ENCODE data around the gene NHSL2. TPM values are rescaled to one million over a fixed set of nuclear protein-coding genes. Genes with fewer than 3 reads are reported as not detected.

The NHSL2 gene
- total RNA-seq, 2 donors from 2014 or later, result 6.9 to 11.2 TPM

- Mint-ChIP-seq H3K4me1 (peaks cover 8% of the 10 kb centered on the region), H3K27ac (no peak overlapping the region), H3K27me3 (ENCODE audit: insufficient read depth) (no peaks in the 10 kb centered on the region), H3K9me3 (peaks cover 71% of the 10 kb centered on the region), H3K36me3 (ENCODE audit: low read depth) (peaks cover 2% of the 10 kb centered on the region), H3K4me3 (no peak overlapping the region)
- H3K9me3 ChIP-seq (ENCODE audit: control insufficient read depth, low read length), result no peaks in the 10 kb centered on the region
- H3K27ac ChIP-seq (ENCODE audit: low read depth, low read length), result no peak overlapping the region
- TF ChIP-seq, protein P1, sequence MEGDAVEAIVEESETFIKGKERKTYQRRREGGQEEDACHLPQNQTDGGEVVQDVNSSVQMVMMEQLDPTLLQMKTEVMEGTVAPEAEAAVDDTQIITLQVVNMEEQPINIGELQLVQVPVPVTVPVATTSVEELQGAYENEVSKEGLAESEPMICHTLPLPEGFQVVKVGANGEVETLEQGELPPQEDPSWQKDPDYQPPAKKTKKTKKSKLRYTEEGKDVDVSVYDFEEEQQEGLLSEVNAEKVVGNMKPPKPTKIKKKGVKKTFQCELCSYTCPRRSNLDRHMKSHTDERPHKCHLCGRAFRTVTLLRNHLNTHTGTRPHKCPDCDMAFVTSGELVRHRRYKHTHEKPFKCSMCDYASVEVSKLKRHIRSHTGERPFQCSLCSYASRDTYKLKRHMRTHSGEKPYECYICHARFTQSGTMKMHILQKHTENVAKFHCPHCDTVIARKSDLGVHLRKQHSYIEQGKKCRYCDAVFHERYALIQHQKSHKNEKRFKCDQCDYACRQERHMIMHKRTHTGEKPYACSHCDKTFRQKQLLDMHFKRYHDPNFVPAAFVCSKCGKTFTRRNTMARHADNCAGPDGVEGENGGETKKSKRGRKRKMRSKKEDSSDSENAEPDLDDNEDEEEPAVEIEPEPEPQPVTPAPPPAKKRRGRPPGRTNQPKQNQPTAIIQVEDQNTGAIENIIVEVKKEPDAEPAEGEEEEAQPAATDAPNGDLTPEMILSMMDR (conservative IDR thresholded peaks at IDR 0.05), result no peak
- 100% methylated on average over 1 of the region's 1 CpG; no CpG with 5 or more reads in 1 of the 2 experiments for WGBS, 2 experiments (ENCODE audit: insufficient coverage in 1 of 2, insufficient read length in 1 of 2)
- H3K4me1 ChIP-seq (ENCODE audit: control insufficient read depth, insufficient read depth, low read length), result no peaks in the 10 kb centered on the region
- no peaks in the 10 kb centered on the region for H3K27me3 ChIP-seq (ENCODE audit: control insufficient read depth, insufficient read depth, low read length, poor library complexity, severe bottlenecking)
- no peak for DNase-seq
- no peak overlapping the region for H3K4me3 ChIP-seq (ENCODE audit: low read length)
- no peak overlapping the region for H3K9ac ChIP-seq (ENCODE audit: extremely low read depth, low read length, poor library complexity, severe bottlenecking)
- no peaks in the 10 kb centered on the region for H3K36me3 ChIP-seq (ENCODE audit: control insufficient read depth, insufficient read depth, low read length)
These were observed 176.3 kb downstream of the NHSL2 start for GRCh38 chrX:72086995-72087394.

GRCh38 chrX:72088761-72089160, 178.1 kb downstream of the NHSL2 start:
- Histone ChIP-seq H3K27me3 (ENCODE audit: control insufficient read depth, insufficient read depth, low read length, poor library complexity, severe bottlenecking) (no peaks in the 10 kb centered on the region), H3K27ac (ENCODE audit: low read depth, low read length) (no peak overlapping the region), H3K9ac (ENCODE audit: extremely low read depth, low read length, poor library complexity, severe bottlenecking) (no peak overlapping the region), H3K4me3 (ENCODE audit: low read length) (no peak overlapping the region), H3K36me3 (ENCODE audit: control insufficient read depth, insufficient read depth, low read length) (no peaks in the 10 kb centered on the region), H3K4me1 (ENCODE audit: control insufficient read depth, insufficient read depth, low read length) (no peaks in the 10 kb centered on the region), H3K9me3 (ENCODE audit: control insufficient read depth, low read length) (no peaks in the 10 kb centered on the region)
- Mint-ChIP-seq H3K4me3 (no peak overlapping the region), H3K36me3 (ENCODE audit: low read depth) (peaks cover 2% of the 10 kb centered on the region), H3K27ac (no peak overlapping the region), H3K4me1 (no peaks in the 10 kb centered on the region), H3K27me3 (ENCODE audit: insufficient read depth) (no peaks in the 10 kb centered on the region), H3K9me3 (peaks cover 70% of the 10 kb centered on the region)
- WGBS, 2 experiments (ENCODE audit: insufficient coverage in 1 of 2, insufficient read length in 1 of 2), result 93 to 97% methylated on average over 4 to 6 of the region's 6 CpGs
- TF ChIP-seq, protein P1 (conservative IDR thresholded peaks at IDR 0.05), result no peak
- DNase-seq, result no peak

- peaks cover 2% of the 10 kb centered on the region for H3K36me3 Mint-ChIP-seq (ENCODE audit: low read depth)
- TF ChIP-seq, protein P1 (conservative IDR thresholded peaks at IDR 0.05), result no peak
- H3K27me3 Mint-ChIP-seq (ENCODE audit: insufficient read depth), result no peaks in the 10 kb centered on the region
- WGBS, 2 experiments (ENCODE audit: insufficient coverage in 1 of 2, insufficient read length in 1 of 2), result 86% methylated on average over 2 of the region's 3 CpGs; no CpG with 5 or more reads in 1 of the 2 experiments
- H3K9me3 Mint-ChIP-seq, result peaks cover 65% of the 10 kb centered on the region
- Histone ChIP-seq H3K9ac (ENCODE audit: extremely low read depth, low read length, poor library complexity, severe bottlenecking) (no peak overlapping the region), H3K27me3 (ENCODE audit: control insufficient read depth, insufficient read depth, low read length, poor library complexity, severe bottlenecking) (no peaks in the 10 kb centered on the region), H3K27ac (ENCODE audit: low read depth, low read length) (no peak overlapping the region), H3K4me3 (ENCODE audit: low read length) (no peak overlapping the region), H3K9me3 (ENCODE audit: control insufficient read depth, low read length) (no peaks in the 10 kb centered on the region), H3K4me1 (ENCODE audit: control insufficient read depth, insufficient read depth, low read length) (no peaks in the 10 kb centered on the region), H3K36me3 (ENCODE audit: control insufficient read depth, insufficient read depth, low read length) (no peaks in the 10 kb centered on the region)
- H3K4me3 Mint-ChIP-seq, result no peak overlapping the region
- H3K4me1 Mint-ChIP-seq, result peaks cover under 1% of the 10 kb centered on the region
- no peak overlapping the region for H3K27ac Mint-ChIP-seq
- DNase-seq, result no peak
These were observed 178.6 kb downstream of the NHSL2 start for GRCh38 chrX:72089254-72089653.

All from endodermal cell (in vitro differentiated cells).